Transverse colon (tissue), 4 donors: ENCODE results near the gene CADPS.

Experiments used
- CTCF ChIP-seq, 5 experiments: fragments of 200-600 bp in 3 of 5; fragments of 450-650 bp in 2 of 5; sonication (generic) in 3 of 5; IDR thresholded peaks; 1 replicate in 2 of 5; 2 replicates in 3 of 5; pipeline ENCODE4 v1.5.1; 2016 to 2017; ENCODE audit warnings: antibody characterized with exemption in 5 of 5, inconsistent platforms in 3 of 5, mild to moderate bottlenecking in 2 of 5, moderate library complexity in 1 of 5
- EP300 ChIP-seq: sonication (generic); formaldehyde crosslinking; IDR thresholded peaks from one replicate; pipeline ENCODE4 v1.6.1; 2017; ENCODE audit warnings: antibody characterized with exemption, low read depth
- POLR2A ChIP-seq: fragments of 450-650 bp; IDR thresholded peaks from one replicate; pipeline ENCODE4 v1.6.1; 2016; ENCODE audit warnings: antibody characterized with exemption, mild to moderate bottlenecking, moderate library complexity
- POLR2AphosphoS5 ChIP-seq, 3 donors: sonication (generic); formaldehyde crosslinking; IDR thresholded peaks; one replicate each; pipeline ENCODE4 v1.6.1; 2016; ENCODE audit warnings: antibody characterized with exemption in 3 of 3

GRCh38 chr3:62446337-62446940 is 428.8 kb downstream of the CADPS start:
- TF ChIP-seq POLR2A: no peak
- TF ChIP-seq CTCF (IDR thresholded peaks at IDR 0.05): no peak
- no peak for TF ChIP-seq EP300
- no peak for TF ChIP-seq POLR2AphosphoS5 (IDR thresholded peaks at IDR 0.05)
